ENCODE results near the gene PAGR1.
"Not testable (repeated sequence)": the region's sequence is repeated elsewhere in the genome, so short reads cannot be mapped to it uniquely, and the experiment has no call there.

PAGR1 gene

DNA sequence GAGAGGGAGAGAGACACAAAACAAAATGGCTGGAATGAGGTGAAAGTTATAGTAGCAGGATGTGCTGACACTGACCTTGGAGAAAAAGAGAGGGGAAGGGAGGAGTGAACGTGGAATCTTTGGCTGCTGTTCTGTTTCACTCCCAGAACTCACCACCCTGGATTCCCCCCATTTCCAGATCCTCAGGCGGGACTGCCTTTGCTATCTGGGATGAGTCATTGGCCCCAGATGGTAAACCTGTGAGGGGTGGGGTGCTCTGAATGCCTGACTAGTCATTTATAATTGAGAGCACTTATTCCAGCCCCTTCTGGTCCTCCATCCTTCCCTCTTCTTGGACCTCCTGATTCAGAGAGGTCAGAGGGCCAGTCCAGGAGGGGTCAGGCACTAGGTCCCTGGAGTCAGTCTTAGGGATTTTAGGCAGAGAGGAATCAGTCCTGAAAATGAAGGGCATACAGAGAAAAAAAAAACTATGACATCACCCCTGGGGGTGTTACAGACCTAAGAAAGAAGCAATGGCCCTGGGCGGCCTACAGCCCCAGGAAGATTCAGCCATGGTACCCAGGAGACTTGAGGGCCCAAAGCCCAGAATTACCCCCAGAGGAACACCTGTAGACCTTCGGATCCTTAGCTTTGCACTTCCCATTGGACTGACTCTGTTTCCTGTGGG, 40.1 kb upstream of the PAGR1 start:
- TF ChIP-seq, protein P1, sequence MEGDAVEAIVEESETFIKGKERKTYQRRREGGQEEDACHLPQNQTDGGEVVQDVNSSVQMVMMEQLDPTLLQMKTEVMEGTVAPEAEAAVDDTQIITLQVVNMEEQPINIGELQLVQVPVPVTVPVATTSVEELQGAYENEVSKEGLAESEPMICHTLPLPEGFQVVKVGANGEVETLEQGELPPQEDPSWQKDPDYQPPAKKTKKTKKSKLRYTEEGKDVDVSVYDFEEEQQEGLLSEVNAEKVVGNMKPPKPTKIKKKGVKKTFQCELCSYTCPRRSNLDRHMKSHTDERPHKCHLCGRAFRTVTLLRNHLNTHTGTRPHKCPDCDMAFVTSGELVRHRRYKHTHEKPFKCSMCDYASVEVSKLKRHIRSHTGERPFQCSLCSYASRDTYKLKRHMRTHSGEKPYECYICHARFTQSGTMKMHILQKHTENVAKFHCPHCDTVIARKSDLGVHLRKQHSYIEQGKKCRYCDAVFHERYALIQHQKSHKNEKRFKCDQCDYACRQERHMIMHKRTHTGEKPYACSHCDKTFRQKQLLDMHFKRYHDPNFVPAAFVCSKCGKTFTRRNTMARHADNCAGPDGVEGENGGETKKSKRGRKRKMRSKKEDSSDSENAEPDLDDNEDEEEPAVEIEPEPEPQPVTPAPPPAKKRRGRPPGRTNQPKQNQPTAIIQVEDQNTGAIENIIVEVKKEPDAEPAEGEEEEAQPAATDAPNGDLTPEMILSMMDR (IDR thresholded peaks at IDR 0.05; ENCODE audit: low read length, missing control alignments): no peak

DNA sequence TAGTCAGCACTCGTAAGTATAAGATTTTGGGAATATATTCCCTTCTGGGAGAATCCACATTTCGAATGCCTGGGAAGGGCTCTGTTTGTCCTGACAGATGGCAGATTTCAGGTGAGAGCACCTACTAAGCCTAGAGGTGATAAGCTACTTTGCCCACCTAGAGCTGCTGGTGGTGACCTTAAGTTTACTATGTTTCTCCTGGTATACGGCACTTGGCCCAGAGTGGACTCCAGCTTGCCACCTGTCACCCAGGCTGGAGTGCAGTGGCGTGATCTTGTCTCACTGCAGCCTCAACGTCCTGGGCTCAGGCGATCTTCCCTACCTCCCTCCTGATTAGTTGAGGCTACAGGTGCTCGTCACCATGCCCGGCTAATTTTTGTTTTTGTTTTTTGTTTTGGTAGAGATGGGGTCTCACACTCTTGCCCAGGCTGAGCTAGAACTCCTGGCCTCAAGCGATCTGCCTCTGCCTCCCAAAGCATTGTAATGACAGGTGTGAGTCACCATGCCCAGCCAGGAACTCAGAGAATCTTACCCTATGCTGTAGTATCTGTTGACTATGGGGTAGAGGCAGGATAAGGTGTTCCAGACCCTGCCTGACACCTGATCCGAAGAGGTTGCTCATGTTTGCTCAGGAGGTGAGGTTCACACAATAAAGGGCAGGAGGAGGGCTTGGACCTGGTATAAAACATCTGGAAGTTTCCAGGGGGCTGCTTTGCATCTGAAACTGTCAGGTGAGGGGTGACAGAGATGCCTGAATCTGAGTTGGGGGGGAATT, 38.2 kb upstream of the PAGR1 start, which contains the start of gene ZG16:
Gene ZG16, plus strand, starts transcription at position 681 of the 775 bp plus-strand sequence. CDS start 1,011 bp downstream, outside the sequence.
- H3K4me3 ChIP-seq (replicated peaks; ENCODE audit: low read depth, low read length): no peak within 1 kb of the TSS
- TF ChIP-seq, protein P1 (IDR thresholded peaks at IDR 0.05; ENCODE audit: low read length, missing control alignments): no peak
- no peak for DNase-seq (ENCODE audit: low read depth)

More for the DNA sequence above, 40.1 kb upstream of the PAGR1 start:
- H3K4me3 ChIP-seq (replicated peaks; ENCODE audit: low read depth, low read length): no peak overlapping the region
- DNase-seq (ENCODE audit: low read depth): peak; percentile 35

DNA sequence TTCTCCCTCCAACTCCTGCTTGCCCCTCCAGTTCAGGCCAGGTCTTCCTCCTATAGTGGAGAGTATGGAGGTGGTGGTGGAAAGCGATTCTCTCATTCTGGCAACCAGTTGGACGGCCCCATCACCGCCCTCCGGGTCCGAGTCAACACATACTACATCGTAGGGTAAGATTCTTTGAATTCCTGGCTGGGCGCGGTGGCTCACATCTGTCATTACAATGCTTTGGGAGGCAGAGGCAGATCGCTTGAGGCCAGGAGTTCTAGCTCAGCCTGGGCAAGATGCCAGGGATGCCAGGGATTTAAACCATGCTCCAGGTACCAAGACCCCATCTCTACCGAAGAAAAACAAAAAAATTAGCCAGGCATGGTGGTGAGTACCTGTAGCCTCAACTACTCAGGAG, 36.5 kb upstream of the PAGR1 start:
- DNase-seq (ENCODE audit: low read depth): no peak
- H3K4me3 ChIP-seq (replicated peaks; ENCODE audit: low read depth, low read length): no peak overlapping the region
- TF ChIP-seq, protein P1 (IDR thresholded peaks at IDR 0.05; ENCODE audit: low read length, missing control alignments): no peak

DNA sequence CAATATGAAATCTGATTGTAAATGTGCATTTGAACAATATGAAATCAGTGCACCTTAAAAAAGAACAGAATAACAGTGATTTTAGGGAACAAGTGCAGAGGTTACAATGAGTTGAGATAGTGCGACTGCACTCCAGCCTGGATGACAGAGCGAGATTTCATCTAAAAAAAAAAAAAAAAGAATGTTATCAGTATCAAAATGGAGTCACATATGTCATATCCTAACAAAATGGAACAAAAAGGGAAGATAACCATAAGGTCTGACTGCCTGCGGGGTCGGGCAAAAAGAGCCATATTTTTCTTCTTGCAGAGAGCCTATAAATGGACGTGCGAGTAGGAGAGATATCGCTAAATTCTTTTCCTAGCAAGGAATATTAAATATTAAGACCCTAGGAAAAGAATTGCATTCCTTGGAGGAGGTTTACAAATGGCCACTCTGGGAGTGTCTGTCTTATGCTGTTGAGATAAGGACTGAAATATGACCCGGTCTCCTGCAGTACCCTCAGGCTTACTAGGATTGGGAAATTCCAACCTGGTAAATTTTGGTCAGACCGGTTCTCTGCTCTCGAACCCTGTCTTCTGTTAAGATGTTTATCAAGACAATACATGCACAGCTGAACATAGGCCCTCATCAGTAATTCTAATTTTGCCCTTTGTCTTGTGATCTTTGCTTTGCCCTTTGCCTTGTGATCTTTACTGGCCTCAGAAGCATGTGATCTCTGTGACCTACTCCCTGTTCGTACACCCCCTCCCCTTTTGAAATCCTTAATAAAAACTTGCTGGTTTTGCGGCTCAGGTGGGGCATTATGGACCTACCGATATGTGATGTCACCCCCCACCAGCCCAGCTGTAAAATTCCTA, 32.6 kb upstream of the PAGR1 start:
- not testable (repeated sequence) for H3K4me3 ChIP-seq (replicated peaks; ENCODE audit: low read depth, low read length); DNase-seq (ENCODE audit: low read depth)

DNA sequence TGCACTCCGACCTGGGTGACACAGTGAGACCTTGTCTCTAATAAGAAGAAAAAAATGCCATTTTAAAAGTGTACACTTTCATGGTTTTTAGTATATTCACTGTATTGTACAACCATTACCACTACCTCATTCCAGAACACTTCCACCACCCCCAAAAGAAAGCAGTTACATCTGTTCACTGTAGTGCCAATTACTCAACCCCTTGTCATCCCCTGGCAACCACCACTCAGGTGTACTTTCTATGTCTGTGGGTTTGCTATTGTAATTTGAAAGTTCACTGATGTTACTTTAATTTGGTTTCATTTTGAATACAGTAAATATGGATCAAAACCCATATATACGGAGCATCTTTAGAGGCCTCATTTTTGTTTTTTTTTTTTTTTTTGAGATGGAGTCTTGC, 31.8 kb upstream of the PAGR1 start:
- TF ChIP-seq, protein P1 (IDR thresholded peaks at IDR 0.05; ENCODE audit: low read length, missing control alignments): no peak
- DNase-seq (ENCODE audit: low read depth): no peak
- no peak overlapping the region for H3K4me3 ChIP-seq (replicated peaks; ENCODE audit: low read depth, low read length)

DNA sequence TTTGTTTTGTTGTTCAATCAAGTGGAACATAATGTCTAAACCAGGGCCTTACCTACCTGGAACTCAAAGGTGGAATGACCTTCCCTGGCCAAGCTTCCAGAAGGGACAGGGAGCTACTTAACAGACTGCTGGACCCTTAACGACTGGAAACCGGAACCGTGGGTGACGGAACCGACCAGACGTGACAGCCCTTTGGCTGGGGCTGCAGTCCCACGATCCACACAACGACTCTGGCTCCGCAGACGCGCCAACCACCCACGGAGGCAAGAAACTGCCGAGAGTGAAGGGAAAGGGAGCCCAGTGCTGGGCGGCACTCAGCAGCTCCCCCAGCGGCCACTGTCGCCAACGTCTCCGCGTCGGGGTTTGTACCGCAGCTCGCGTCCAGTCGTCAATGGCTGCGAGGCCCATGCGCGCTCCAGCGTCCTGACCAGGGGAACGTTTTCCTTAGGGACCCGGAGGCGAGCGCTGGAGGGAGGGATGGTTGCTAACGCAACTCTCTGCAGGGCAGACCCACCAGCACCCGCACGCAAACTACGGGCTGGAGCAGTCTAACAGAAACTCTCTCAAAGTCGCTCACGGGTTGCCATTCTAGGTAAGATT, 31.0 kb upstream of the PAGR1 start:
- peak overlapping the region; percentile 15 for H3K4me3 ChIP-seq (replicated peaks; ENCODE audit: low read depth, low read length)
- TF ChIP-seq, protein P1 (IDR thresholded peaks at IDR 0.05; ENCODE audit: low read length, missing control alignments): peak; percentile 83
- peak; percentile 72 for DNase-seq (ENCODE audit: low read depth)

DNA sequence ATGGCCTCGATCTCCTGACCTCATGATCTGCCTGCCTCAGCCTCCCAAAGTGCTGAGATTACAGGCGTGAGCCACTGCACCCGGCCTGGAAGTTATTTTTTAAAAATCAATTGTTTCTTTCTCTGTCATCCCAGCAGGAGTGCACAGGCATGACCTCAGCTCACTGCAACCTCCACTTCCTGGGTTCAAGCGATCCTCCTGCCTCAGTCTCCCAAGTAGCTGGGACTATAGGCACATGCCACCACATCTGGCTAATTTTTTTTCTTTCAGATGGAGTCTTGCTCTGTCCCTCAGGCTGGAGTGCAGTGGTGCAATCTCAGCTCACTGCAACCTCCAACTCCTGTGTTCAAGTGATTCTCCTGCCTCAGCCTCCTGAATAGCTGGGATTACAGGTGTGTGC, 28.8 kb upstream of the PAGR1 start:
- not testable (repeated sequence) for H3K4me3 ChIP-seq (replicated peaks; ENCODE audit: low read depth, low read length); DNase-seq (ENCODE audit: low read depth)
